CD4-positive, alpha-beta T cell treated with Interleukin-6 for 4 hours (primary cell): Measurements from ENCODE around the gene BSG.
"Not testable (repeated sequence)": the region's sequence is repeated elsewhere in the genome, so short reads cannot be mapped to it uniquely, and the experiment has no call there.

Experiments used
- DNase-seq: peaks from one replicate; pipeline ENCODE4 v3.0.0-alpha.2; 2020; ENCODE audit warnings: mixed read lengths

Gene BSG

GRCh38 chr19:588741-589692, 16.6 kb downstream of the BSG start:
- peak; percentile 14 for DNase-seq

- no peak for DNase-seq
These were observed 17.4 kb downstream of the BSG start, which contains the start of gene HCN2 for GRCh38 chr19:589693-590395. HCN2 (plus strand) TSS chr19:589881; CDS start chr19:589946, 65 bp downstream.

GRCh38 chr19:590396-590745, 18.0 kb downstream of the BSG start:
- peak; percentile 48 for DNase-seq

DNA sequence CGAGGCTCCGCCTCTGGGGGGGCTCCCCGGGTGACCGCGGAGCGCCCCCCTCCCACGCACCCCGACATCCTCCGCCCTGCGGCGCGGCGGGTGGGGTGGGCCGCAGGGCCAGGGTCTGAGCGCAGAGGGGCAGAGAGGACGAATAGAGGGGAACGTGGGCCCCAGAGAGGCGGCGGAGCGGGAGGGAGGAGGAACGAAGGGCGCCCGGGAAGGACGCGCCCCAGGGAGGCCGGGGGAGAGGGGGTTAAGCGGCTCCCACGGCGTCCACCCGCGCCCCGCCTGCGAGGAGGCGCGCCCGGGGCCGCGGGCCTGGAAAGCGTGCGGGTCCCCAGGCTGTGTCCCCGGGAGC, 18.3 kb downstream of the BSG start:
- DNase-seq = no peak

GRCh38 chr19:591099-591958, 18.9 kb downstream of the BSG start:
- DNase-seq = no peak

- DNase-seq = no peak
These were observed 19.7 kb downstream of the BSG start for GRCh38 chr19:592101-592500.

DNA sequence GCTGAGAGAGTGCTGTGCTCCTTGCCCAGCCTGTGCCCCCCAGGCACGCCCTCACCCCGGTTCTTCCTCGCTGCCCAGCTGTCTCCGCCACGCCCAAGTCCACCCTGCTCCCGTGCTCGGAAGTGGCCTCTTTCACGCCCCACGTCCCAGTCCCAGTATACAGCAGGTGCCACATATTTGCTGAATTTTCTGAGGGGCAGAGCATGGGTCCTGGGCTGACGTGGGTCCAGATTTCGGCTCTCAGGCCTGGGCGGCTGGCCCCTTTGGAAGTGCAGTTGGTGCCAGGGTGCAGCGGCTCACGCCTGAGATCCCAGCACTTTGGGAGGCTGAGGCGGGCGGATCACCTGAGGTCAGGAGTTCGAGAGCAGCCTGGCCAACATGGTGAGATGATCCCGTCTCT, 20.7 kb downstream of the BSG start:
- DNase-seq = no peak

DNA sequence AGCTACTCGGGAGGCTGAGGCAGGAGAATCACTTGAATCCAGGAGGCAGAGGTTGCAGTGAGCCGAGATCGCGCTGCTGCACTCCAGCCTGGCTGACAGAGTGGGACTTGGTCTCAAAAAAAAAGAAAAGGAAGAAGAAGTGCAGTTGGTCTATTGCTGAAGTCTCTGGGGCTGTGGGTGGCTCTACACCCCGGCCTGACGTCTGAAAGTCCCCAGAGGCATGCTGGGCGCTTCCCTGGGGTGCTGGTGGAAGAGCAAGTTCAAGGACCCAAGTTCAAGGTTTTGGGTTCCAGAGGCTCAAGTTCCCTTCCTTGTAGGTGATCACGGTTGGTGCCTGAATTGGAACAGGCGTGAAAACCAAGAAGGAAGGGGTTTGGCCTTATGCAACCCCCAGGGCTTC, 21.1 kb downstream of the BSG start:
- DNase-seq = no peak

DNA sequence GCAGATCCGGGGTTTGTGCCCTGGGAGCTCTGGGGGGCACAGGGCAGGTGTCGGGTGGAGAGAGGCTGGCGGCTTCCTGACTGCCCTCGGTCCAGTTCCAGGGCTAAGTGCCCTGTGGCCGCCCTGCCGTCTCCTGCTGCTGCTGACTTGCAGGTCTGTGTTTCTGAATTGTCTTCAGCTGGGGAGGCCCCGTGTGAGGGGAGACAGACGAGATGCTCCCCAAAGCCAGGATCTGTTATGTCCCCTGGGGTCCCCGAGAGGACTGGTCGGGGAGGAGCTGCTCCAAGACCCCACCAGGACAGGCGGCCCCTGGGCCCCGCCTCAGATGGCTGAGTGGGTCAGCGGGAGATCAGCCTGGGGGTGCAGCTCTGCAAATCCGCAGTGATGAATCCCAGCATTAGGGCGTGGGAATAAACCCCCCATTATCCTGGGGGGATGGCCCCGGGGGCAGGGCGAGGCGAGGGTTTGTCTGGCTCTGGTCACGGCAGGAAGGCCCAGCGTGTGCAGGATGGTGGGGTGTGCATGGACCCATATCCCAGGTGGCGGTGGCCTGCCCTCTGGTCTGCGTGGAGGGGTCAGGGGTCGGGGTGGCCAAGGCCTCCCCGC, 22.0 kb downstream of the BSG start:
- no peak for DNase-seq

GRCh38 chr19:595326-596262, 23.2 kb downstream of the BSG start:
- DNase-seq = no peak

DNA sequence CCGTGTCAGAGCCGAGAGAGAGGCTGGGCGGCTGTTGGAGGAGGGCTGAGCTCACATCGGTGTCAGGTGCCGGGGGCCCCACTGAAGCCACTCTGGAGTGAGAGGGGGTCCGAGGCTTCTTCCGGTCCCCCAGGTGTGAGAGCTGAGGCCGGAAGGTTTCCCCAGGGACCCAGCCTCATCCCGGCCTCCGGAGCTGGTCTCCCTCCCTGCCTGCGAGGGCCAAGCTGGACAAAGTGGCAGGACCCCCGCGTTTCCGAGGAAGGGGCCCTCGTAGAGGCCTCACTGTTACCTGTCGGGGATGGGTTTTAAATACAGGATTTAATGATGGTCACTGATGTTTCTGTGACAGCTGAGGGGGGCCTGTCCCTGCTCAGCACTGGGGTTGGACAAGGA, 23.9 kb downstream of the BSG start:
- no peak for DNase-seq

DNA sequence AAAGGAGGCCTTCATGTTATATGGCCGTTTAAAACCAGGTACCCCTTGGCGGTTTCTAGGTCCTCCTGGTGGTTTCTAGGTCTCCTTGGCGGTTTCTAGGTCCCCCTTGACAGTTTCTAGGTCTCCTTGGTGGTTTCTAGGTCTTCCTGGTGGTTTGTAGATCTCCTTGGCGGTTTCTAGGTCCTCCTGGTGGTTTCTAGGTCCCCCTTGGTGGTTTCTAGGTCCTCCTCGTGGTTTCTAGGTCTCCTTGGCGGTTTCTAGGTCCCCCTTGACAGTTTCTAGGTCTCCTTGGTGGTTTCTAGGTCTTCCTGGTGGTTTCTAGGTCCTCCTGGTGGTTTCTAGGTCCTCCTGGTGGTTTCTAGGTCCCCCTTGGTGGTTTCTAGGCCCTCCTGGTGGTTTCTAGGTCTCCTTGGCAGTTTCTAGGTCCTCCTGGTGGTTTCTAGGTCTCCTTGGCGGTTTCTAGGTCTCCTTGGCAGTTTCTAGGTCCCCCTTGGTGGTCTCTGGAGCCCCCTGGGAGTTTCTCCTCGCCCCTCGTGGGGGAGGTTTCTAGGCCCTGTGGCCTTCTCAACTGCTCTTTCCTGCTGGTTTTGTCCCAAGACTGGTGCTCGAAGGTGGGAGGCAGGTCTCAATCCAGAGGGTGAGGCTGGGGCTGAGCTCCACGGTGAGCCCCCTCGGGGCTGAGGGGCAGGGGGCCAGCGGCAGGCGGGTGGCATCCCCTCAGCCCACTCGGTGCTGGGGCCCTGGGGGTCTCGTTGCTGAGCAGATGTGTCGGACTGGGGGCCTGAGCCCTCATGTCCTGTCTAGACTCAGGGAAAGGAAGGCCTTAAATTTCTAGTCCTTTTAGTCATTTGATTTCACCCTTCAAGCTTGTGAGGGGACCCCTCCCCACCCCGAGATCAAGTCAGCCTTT, 25.3 kb downstream of the BSG start:
- DNase-seq = no peak

GRCh38 chr19:601310-601709, 28.9 kb downstream of the BSG start:
- no peak for DNase-seq

GRCh38 chr19:601790-602189, 29.4 kb downstream of the BSG start:
- DNase-seq = no peak

- no peak for DNase-seq
These were observed 30.2 kb downstream of the BSG start for GRCh38 chr19:602391-603301.

GRCh38 chr19:603302-603639, 30.9 kb downstream of the BSG start:
- DNase-seq = not testable (repeated sequence)

GRCh38 chr19:603779-604178, 31.4 kb downstream of the BSG start:
- not testable (repeated sequence) for DNase-seq

- DNase-seq = no peak
These were observed 32.0 kb downstream of the BSG start for GRCh38 chr19:604355-604754.
